Muscle of leg (tissue), 11 donors: ENCODE data around the gene GALNT15. TPM values are rescaled to one million over a fixed set of nuclear protein-coding genes. Genes with fewer than 3 reads are reported as not detected.
A peak's percentile ranks its signal among the peaks of the same experiment; 100 is the strongest.

Source experiments
- DNase-seq: peaks from one replicate; pipeline ENCODE4 v3.0.0; 2013
- H3K27ac ChIP-seq: one replicate; pipeline ENCODE4 v1.5.1; 2013; ENCODE audit warnings: mild to moderate bottlenecking, low read length, control low read depth
- H3K27me3 ChIP-seq: one replicate; pipeline ENCODE4 v1.6.1; 2013; ENCODE audit warnings: low read length; ENCODE audit not compliant: control insufficient read depth, insufficient read depth
- H3K36me3 ChIP-seq: one replicate; pipeline ENCODE4 v1.6.1; 2013; ENCODE audit warnings: low read length; ENCODE audit not compliant: control insufficient read depth, insufficient read depth
- H3K4me1 ChIP-seq: one replicate; pipeline ENCODE4 v1.6.1; 2013; ENCODE audit warnings: low read length; ENCODE audit not compliant: control insufficient read depth, insufficient read depth
- H3K4me3 ChIP-seq: one replicate; pipeline ENCODE4 v1.5.1; 2013; ENCODE audit warnings: low read length, control low read depth
- H3K9me3 ChIP-seq: replicated peaks from 2 replicates; pipeline ENCODE4 v1.6.1; 2013; ENCODE audit warnings: low read depth, low read length; ENCODE audit not compliant: control insufficient read depth
- WGBS: methylation state at CpG from one replicate; pipeline ENCODE4 v1.1.5; 2013; ENCODE audit warnings: missing lambda C conversion rate; ENCODE audit not compliant: insufficient coverage; 5-methylcytosine and 5-hydroxymethylcytosine counted together
- polyA plus RNA-seq, 8 donors: library from polyadenylated mRNA; unstranded; fragments of 120-200 nt; gene quantifications; one replicate each; pipeline versions ENCODE4 v1.2.1 to v1.2.3, GENCODE V29; 2013; ENCODE audit warnings: inconsistent platforms in 1 of 8, low replicate concordance in 1 of 8; ENCODE audit not compliant: insufficient read length in 8 of 8, insufficient read depth in 1 of 8
- total RNA-seq: library from RNA; stranded (reverse); fragments of 120-200 nt; gene quantifications from one replicate; pipeline ENCODE4 v1.2.4, GENCODE V29; 2013

The GALNT15 gene
- total and polyA plus RNA-seq, 9 donors: 0.48 to 2.0 (median 1.0) TPM

- 43% methylated on average over 3 of the region's 3 CpGs for WGBS
Observed at GRCh38 chr3:16279010-16279801, 104.7 kb downstream of the GALNT15 start.

DNA sequence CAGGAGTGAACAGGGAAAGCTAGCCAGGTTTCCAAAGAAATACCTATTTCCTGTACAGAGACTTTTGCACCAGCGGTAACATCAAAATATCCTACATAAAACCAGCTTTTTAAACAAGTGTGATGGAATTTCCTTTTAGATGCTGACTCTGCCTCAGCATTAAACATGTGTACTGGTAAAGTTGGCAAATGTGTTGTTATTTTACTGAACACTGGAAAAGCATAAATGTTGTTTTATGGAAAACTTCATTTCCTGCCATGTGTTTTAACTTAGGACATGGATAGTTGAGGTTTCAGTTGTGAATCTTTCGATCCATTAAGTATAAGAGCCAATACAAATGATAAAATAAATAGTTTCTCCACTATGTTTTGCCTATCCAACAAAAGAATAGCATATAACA, 106.2 kb downstream of the GALNT15 start:
- no CpG with 5 or more reads among the region's 2 CpGs for WGBS
- peaks cover 9% of the 10 kb centered on the region for H3K36me3 ChIP-seq
- no peak overlapping the region for H3K27ac ChIP-seq
- peaks cover 2% of the 10 kb centered on the region for H3K4me1 ChIP-seq
- H3K27me3 ChIP-seq: no peaks in the 10 kb centered on the region
- DNase-seq: peak; percentile 74
- H3K9me3 ChIP-seq: no peaks in the 10 kb centered on the region
- H3K4me3 ChIP-seq: no peak overlapping the region

More at GRCh38 chr3:16279010-16279801, 104.7 kb downstream of the GALNT15 start:
- Histone ChIP-seq H3K27me3 (no peaks in the 10 kb centered on the region), H3K4me3 (no peak overlapping the region), H3K36me3 (peaks cover 13% of the 10 kb centered on the region), H3K4me1 (peaks cover 2% of the 10 kb centered on the region), H3K27ac (no peak overlapping the region), H3K9me3 (no peaks in the 10 kb centered on the region)
- DNase-seq: peak; percentile 57

Other genes with a start within 250 kb of the GALNT15 start
- 15.5 TPM for gene DPH3, start 90.3 kb downstream of the GALNT15 start, total RNA-seq
- 10 to 100 TPM; 20.4 to 26.1 (median 23.7) TPM for gene DPH3, start 90.3 kb downstream of the GALNT15 start, polyA plus RNA-seq
- 13.9 TPM for gene OXNAD1, start 90.5 kb downstream of the GALNT15 start, total RNA-seq
- gene OXNAD1, start 90.5 kb downstream of the GALNT15 start, polyA plus RNA-seq: 1 to 10 TPM; 7.1 to 8.8 (median 8.1) TPM